CD4-positive, alpha-beta T cell (primary cell): Measurements from ENCODE around the gene MCCC2. TPM values are rescaled to one million over a fixed set of nuclear protein-coding genes. Genes with fewer than 3 reads are reported as not detected.
A peak's percentile ranks its signal among the peaks of the same experiment; 100 is the strongest.

Source experiments
- ATAC-seq: fragments of 200-7000 bp; cut with Tn5 transposase; one replicate; pipeline ENCODE4 v1.10.0; 2022; ENCODE audit warnings: mild to moderate bottlenecking; ENCODE audit not compliant: poor library complexity
- CTCF ChIA-PET: fragments of 350-600 bp; sonication (Branson Sonifier 250); formaldehyde crosslinking; loops from one replicate; lab custom pipeline; 2021; ENCODE audit warnings: antibody characterized with exemption, inconsistent platforms; lab: Charles Lee
- POLR2A ChIA-PET: fragments of 350-600 bp; sonication (Branson Sonifier 250); formaldehyde crosslinking; loops from one replicate; lab custom pipeline; 2021; ENCODE audit warnings: antibody characterized with exemption, inconsistent platforms; lab: Charles Lee
- DNase-seq, 14 experiments: peaks; one replicate each; pipeline ENCODE4 v3.0.0-alpha.2; 2013 to 2020; ENCODE audit warnings: mixed read lengths in 2 of 14
- H3K27ac ChIP-seq, 2 donors: one replicate each; pipeline versions ENCODE4 v1.5.1 to v1.7.0; 2013; ENCODE audit warnings: low read length in 2 of 2, low read depth in 1 of 2, mild to moderate bottlenecking in 1 of 2
- H3K27me3 ChIP-seq, 2 experiments: 1 replicate in 1 of 2; 2 replicates in 1 of 2; pipeline versions ENCODE4 v1.6.1 to v1.7.0; 2013; ENCODE audit warnings: low read length in 2 of 2, control low read depth in 1 of 2, mild to moderate bottlenecking in 1 of 2, moderate library complexity in 1 of 2; ENCODE audit not compliant: insufficient read depth in 2 of 2, control insufficient read depth in 1 of 2
- H3K36me3 ChIP-seq: one replicate; pipeline ENCODE4 v1.6.1; 2013; ENCODE audit warnings: low read length, control low read depth; ENCODE audit not compliant: insufficient read depth
- H3K4me1 ChIP-seq: one replicate; pipeline ENCODE4 v1.6.1; 2013; ENCODE audit warnings: low read length, control low read depth; ENCODE audit not compliant: insufficient read depth
- H3K4me3 ChIP-seq: one replicate; pipeline ENCODE4 v1.5.1; 2013; ENCODE audit warnings: mild to moderate bottlenecking, low read length, moderate library complexity
- H3K9me3 ChIP-seq, 2 experiments: 1 replicate in 1 of 2; 2 replicates in 1 of 2; pipeline versions ENCODE4 v1.6.1 to v1.7.0; 2013; ENCODE audit warnings: low read length in 2 of 2, mild to moderate bottlenecking in 2 of 2, control low read depth in 1 of 2, moderate library complexity in 1 of 2; ENCODE audit not compliant: control insufficient read depth in 1 of 2, insufficient read depth in 1 of 2
- H3K27ac Mint-ChIP-seq: one replicate; pipeline ENCODE4 v1.8.0; 2020; ENCODE audit warnings: mixed read lengths
- H3K27me3 Mint-ChIP-seq: one replicate; pipeline ENCODE4 v1.8.0; 2021; ENCODE audit warnings: mixed read lengths
- H3K36me3 Mint-ChIP-seq: one replicate; pipeline ENCODE4 v1.8.0; 2021; ENCODE audit warnings: low read depth, mixed read lengths
- H3K4me1 Mint-ChIP-seq: one replicate; pipeline ENCODE4 v1.8.0; 2021; ENCODE audit warnings: low read depth, mixed read lengths
- H3K4me3 Mint-ChIP-seq: one replicate; pipeline ENCODE4 v1.8.0; 2020; ENCODE audit warnings: mild to moderate bottlenecking, mixed read lengths
- H3K9me3 Mint-ChIP-seq: one replicate; pipeline ENCODE4 v1.8.0; 2020; ENCODE audit warnings: mixed read lengths
- intact Hi-C, 2 experiments: fragments of 100-400 bp; cut with DNase I in 1 of 2; cut with micrococcal nuclease in 1 of 2; formaldehyde crosslinking; loops; one replicate each; pipeline versions ENCODE4 v1.15.1 to v1.9.0; 2023 to 2025; cut with DNase I, micrococcal nuclease
- total RNA-seq, 174 experiments: library from RNA in 2 of 174; stranded (reverse) in 2 of 174; gene quantifications; one replicate each; pipeline ENCODE4 v1.2.3 and lab custom pipeline; 2021 to 2026
- TF ChIP-seq, protein P1 (sequence below): fragments of 200-600 bp; IDR thresholded peaks from one replicate; pipeline ENCODE4 v1.8.0; 2022; ENCODE audit warnings: antibody characterized with exemption, mild to moderate bottlenecking

Gene MCCC2
- total RNA-seq, 2 experiments from 2014 or later: 16.3 to 18.7 TPM

DNA sequence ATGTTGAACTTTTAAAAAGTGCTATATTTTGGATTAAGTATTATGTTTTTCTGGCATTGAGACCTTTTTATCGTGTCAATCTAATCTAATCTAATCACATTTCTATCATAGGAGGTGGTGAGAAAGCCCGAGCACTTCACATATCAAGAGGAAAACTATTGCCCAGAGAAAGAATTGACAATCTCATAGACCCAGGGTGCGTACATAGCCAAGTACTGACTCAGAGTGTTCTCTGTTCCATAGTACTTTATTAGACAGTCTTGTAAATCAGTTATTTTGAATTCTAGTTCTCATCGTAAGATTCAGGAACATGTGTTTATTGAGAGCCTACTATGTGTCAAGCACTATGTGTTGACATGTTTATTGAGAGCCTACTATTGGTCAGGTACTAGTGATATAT, 9.0 kb downstream of the MCCC2 start:
- no peak overlapping the region for H3K27ac ChIP-seq
- H3K36me3 ChIP-seq: peaks cover 47% of the 10 kb centered on the region
- no peak for ATAC-seq
- H3K4me1 ChIP-seq: peaks cover 13% of the 10 kb centered on the region
- ChIA-PET POLR2A (no interaction called here), CTCF (no interaction called here)
- TF ChIP-seq, protein P1, sequence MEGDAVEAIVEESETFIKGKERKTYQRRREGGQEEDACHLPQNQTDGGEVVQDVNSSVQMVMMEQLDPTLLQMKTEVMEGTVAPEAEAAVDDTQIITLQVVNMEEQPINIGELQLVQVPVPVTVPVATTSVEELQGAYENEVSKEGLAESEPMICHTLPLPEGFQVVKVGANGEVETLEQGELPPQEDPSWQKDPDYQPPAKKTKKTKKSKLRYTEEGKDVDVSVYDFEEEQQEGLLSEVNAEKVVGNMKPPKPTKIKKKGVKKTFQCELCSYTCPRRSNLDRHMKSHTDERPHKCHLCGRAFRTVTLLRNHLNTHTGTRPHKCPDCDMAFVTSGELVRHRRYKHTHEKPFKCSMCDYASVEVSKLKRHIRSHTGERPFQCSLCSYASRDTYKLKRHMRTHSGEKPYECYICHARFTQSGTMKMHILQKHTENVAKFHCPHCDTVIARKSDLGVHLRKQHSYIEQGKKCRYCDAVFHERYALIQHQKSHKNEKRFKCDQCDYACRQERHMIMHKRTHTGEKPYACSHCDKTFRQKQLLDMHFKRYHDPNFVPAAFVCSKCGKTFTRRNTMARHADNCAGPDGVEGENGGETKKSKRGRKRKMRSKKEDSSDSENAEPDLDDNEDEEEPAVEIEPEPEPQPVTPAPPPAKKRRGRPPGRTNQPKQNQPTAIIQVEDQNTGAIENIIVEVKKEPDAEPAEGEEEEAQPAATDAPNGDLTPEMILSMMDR: no peak
- Mint-ChIP-seq H3K27ac (no peak overlapping the region), H3K36me3 (peaks cover 47% of the 10 kb centered on the region), H3K9me3 (no peaks in the 10 kb centered on the region), H3K4me3 (no peak overlapping the region), H3K4me1 (peaks cover 16% of the 10 kb centered on the region), H3K27me3 (no peaks in the 10 kb centered on the region)
- no peaks in the 10 kb centered on the region for H3K9me3 ChIP-seq
- no peak for DNase-seq
- no peak overlapping the region for H3K4me3 ChIP-seq
- no peaks in the 10 kb centered on the region for H3K27me3 ChIP-seq
- intact Hi-C loops: loop anchor here in 1 of 2 experiments (10.0 kb wide), 1 partner anchor 51 kb away; no protein-coding TSS in a partner anchor

DNA sequence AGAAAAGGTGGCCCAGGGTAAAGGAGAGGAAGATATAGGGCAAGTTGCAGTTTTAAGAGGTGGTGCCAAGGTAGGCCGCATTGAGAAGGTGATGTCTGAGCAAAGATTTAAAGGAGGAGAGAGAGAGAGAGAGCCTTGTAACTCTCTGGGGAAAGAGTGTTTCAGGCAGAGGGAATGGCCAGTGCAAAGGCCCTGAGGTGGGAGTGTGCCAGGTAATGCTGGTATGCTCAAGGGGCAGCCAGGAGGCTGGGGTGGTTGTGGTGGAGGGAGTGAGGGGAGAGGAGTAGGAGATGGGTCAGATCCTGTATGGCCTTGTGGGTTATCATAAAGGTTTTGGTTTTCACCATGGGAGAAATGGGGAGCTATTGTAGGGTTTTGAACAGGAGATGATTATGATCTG, 9.9 kb downstream of the MCCC2 start:
- no peak overlapping the region for H3K4me3 Mint-ChIP-seq
- ChIA-PET POLR2A (no interaction called here), CTCF (no interaction called here)
- H3K36me3 Mint-ChIP-seq: peaks cover 55% of the 10 kb centered on the region
- Histone ChIP-seq H3K36me3 (peaks cover 46% of the 10 kb centered on the region), H3K27me3 (no peaks in the 10 kb centered on the region), H3K4me3 (no peak overlapping the region), H3K27ac (no peak overlapping the region), H3K9me3 (no peaks in the 10 kb centered on the region), H3K4me1 (peaks cover 19% of the 10 kb centered on the region)
- no peak for DNase-seq
- TF ChIP-seq, protein P1: no peak
- no peak overlapping the region for H3K27ac Mint-ChIP-seq
- H3K4me1 Mint-ChIP-seq: peaks cover 23% of the 10 kb centered on the region
- intact Hi-C loops: loop anchor here in 1 of 2 experiments (10.0 kb wide), 1 partner anchor 52 kb away; no protein-coding TSS in a partner anchor
- no peak for ATAC-seq
- H3K27me3 Mint-ChIP-seq: no peaks in the 10 kb centered on the region
- H3K9me3 Mint-ChIP-seq: no peaks in the 10 kb centered on the region

DNA sequence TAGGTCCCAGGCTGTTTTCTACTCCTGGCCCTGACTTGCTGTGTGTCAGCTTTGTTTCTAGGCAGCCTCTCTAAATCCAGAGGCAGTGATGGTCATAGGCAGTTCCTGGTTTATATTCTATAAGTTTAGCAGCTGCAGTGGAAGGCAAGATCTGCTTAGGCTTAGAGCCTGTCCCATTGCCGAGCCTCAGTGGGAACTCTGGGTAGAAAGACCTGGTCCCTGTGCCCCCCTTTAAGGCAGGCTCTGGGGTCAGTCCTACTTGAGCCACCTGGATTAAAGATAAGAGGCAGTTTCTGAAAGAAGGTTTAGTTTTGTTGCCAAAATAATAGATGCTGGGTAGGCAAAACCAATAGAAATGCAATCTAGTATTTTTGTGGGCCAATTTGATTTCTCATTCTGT, 13.6 kb downstream of the MCCC2 start:
- Mint-ChIP-seq H3K36me3 (peaks cover 72% of the 10 kb centered on the region), H3K4me3 (no peak overlapping the region), H3K27ac (peak overlapping the region; percentile 71), H3K4me1 (peaks cover 24% of the 10 kb centered on the region), H3K9me3 (no peaks in the 10 kb centered on the region), H3K27me3 (no peaks in the 10 kb centered on the region)
- Histone ChIP-seq H3K9me3 (no peaks in the 10 kb centered on the region), H3K27me3 (no peaks in the 10 kb centered on the region), H3K4me3 (no peak overlapping the region), H3K4me1 (peaks cover 19% of the 10 kb centered on the region), H3K36me3 (peaks cover 57% of the 10 kb centered on the region), H3K27ac (peak overlapping the region; percentile 26 to 67)
- CTCF ChIA-PET: interaction anchor here (1.0 to 2.7 kb wide), 12 partner anchors 11 to 125 kb away, joined by 3 to 55 read pairs (median 5); partner anchors contain the start of gene MCCC2
- intact Hi-C loops: loop anchor here in 1 of 2 experiments (1.0 kb wide), 2 partner anchors 13 to 125 kb away; partner anchors contain the start of gene MCCC2
- POLR2A ChIA-PET: interaction anchor here (1.3 to 3.2 kb wide), 3 partner anchors 8 to 13 kb away, joined by 4 to 28 read pairs (median 6); partner anchors contain the start of gene MCCC2
- TF ChIP-seq, protein P1: no peak
- DNase-seq (no peak), ATAC-seq (no peak)
